PC-3 (cell line): ENCODE results near the gene MDP1. TPM values are rescaled to one million over a fixed set of nuclear protein-coding genes. Genes with fewer than 3 reads are reported as not detected.

Experiments used
- ATAC-seq: fragments of 200-7000 bp; cut with Tn5 transposase; 2 replicates; pipeline ENCODE4 v1.9.1; 2020; ENCODE audit warnings: mild to moderate bottlenecking, moderate library complexity
- BruUV-seq: library from RNA; stranded (reverse); fragments of 400-500 nt; replicated peaks from 2 replicates; lab custom pipeline; 2021; lab: Mats Ljungman, UMichigan
- CTCF ChIA-PET: fragments of 300-600 bp; sonication (Branson Sonifier 250); formaldehyde crosslinking; loops from one replicate; lab custom pipeline; 2022; ENCODE audit warnings: antibody characterized with exemption; lab: Charles Lee
- POLR2A ChIA-PET: fragments of 300-600 bp; sonication (Branson Sonifier 250); formaldehyde crosslinking; loops from one replicate; lab custom pipeline; 2022; ENCODE audit warnings: antibody characterized with exemption; ENCODE audit not compliant: unreplicated experiment; lab: Charles Lee
- DNase-seq: peaks from one replicate; pipeline ENCODE4 v3.0.0-alpha.2; 2015
- H2AFZ ChIP-seq: fragments of 300-600 bp; sonication (generic); 2 replicates; pipeline ENCODE4 v1.6.0; 2016; ENCODE audit warnings: antibody characterized with exemption, low read length
- H3F3A ChIP-seq: fragments of 300-600 bp; sonication (generic); one replicate; pipeline ENCODE4 v1.6.0; 2017; ENCODE audit warnings: antibody characterized with exemption, low read length, control low read depth, mild to moderate bottlenecking; ENCODE audit not compliant: unreplicated experiment
- H3K27ac ChIP-seq: fragments of 300-600 bp; sonication (generic); 2 replicates; pipeline ENCODE4 v1.5.1; 2016; ENCODE audit warnings: mild to moderate bottlenecking, low read length
- H3K27me3 ChIP-seq: fragments of 300-600 bp; sonication (generic); 2 replicates; pipeline ENCODE4 v1.6.1; 2016; ENCODE audit warnings: low read length, mixed read lengths
- H3K36me3 ChIP-seq: fragments of 300-600 bp; sonication (generic); 2 replicates; pipeline ENCODE4 v1.6.1; 2016; ENCODE audit warnings: low read depth, mixed run types, low read length, mixed read lengths
- H3K4me1 ChIP-seq: fragments of 300-600 bp; sonication (generic); 2 replicates; pipeline ENCODE4 v1.5.1; 2016; ENCODE audit warnings: low read length; ENCODE audit not compliant: insufficient read depth
- H3K4me2 ChIP-seq: fragments of 300-600 bp; sonication (generic); 2 replicates; pipeline ENCODE4 v1.6.0; 2016; ENCODE audit warnings: low read length
- H3K4me3 ChIP-seq: fragments of 300-600 bp; sonication (generic); 2 replicates; pipeline ENCODE4 v1.5.1; 2016; ENCODE audit warnings: mild to moderate bottlenecking, low read length, mixed read lengths
- H3K79me2 ChIP-seq: fragments of 300-600 bp; sonication (generic); 2 replicates; pipeline ENCODE4 v1.6.1; 2017; ENCODE audit warnings: low read length, mixed read lengths
- H3K9ac ChIP-seq: fragments of 300-600 bp; sonication (generic); 2 replicates; pipeline ENCODE4 v1.6.0; 2016; ENCODE audit warnings: mild to moderate bottlenecking, low read length
- H3K9me2 ChIP-seq: fragments of 300-600 bp; sonication (generic); replicated peaks from 2 replicates; pipeline ENCODE4 v1.6.1; 2016; ENCODE audit warnings: mixed run types, low read length, mixed read lengths
- H3K9me3 ChIP-seq: fragments of 300-600 bp; sonication (generic); 2 replicates; pipeline ENCODE4 v1.6.1; 2016; ENCODE audit warnings: low read length, mixed read lengths
- H4K20me1 ChIP-seq: fragments of 300-600 bp; sonication (generic); 2 replicates; pipeline ENCODE4 v1.6.1; 2016; ENCODE audit warnings: low read length, mixed read lengths
- EZH2 ChIP-seq: fragments of 300-600 bp; sonication (generic); IDR thresholded peaks from one replicate; pipeline ENCODE4 v1.6.1; 2017; ENCODE audit warnings: antibody characterized with exemption, mild to moderate bottlenecking, low read length; ENCODE audit not compliant: unreplicated experiment
- EZH2phosphoT487 ChIP-seq: fragments of 300-600 bp; sonication (generic); IDR thresholded peaks from 2 replicates; pipeline ENCODE4 v1.6.1; 2018; ENCODE audit warnings: mild to moderate bottlenecking, antibody characterized with exemption, low read length, borderline replicate concordance
- intact Hi-C: fragments of 100-400 bp; cut with micrococcal nuclease; formaldehyde crosslinking; loops from 2 replicates; pipeline ENCODE4 v1.9.0; 2023
- total RNA-seq: library from RNA; depleted of rRNA; stranded (reverse); fragments of >200 nt; gene quantifications from 2 replicates; pipeline ENCODE4 v1.2.3, GENCODE V29; 2014
- TF ChIP-seq, protein P1 (sequence below): fragments of 300-600 bp; sonication (generic); conservative IDR thresholded peaks from 2 replicates; pipeline ENCODE4 v1.5.1; 2017; ENCODE audit warnings: antibody characterized with exemption, low read depth, mild to moderate bottlenecking, low read length

Gene MDP1
- total RNA-seq, 1 experiment from 2014 or later = 23.5 TPM

- DNase-seq (peak; percentile 21), ATAC-seq (no peak)
- H3K27ac ChIP-seq = peak overlapping the region; percentile 92
- BruUV-seq = no TSS peak
- H3K4me3 ChIP-seq = peak overlapping the region; percentile 76
- intact Hi-C loops = loop anchor here (1.0 to 2.0 kb wide), 3 partner anchors 27 to 187 kb away; partner anchors contain the start of gene RABGGTA
- H3K36me3 ChIP-seq = peaks cover 24% of the 10 kb centered on the region; the same call in 1 of the 2 replicates
- ChIA-PET CTCF (interaction anchor here (0.6 to 2.6 kb wide), 2 partner anchors 54 to 64 kb away, joined by 3 to 55 read pairs; partner anchors contain the start of gene CIDEB), POLR2A (no interaction called here)
- H3K9ac ChIP-seq = peak overlapping the region; percentile 88
- H3K9me3 ChIP-seq = no peaks in the 10 kb centered on the region
- H3K4me2 ChIP-seq = peak overlapping the region; percentile 91
- H2AFZ ChIP-seq = peak overlapping the region; percentile 89
- no peaks in the 10 kb centered on the region for H3K9me2 ChIP-seq
- peaks cover 37% of the 10 kb centered on the region for H3K4me1 ChIP-seq
- no peaks in the 10 kb centered on the region for H3K27me3 ChIP-seq
- no peaks in the 10 kb centered on the region for H3F3A ChIP-seq
- TF ChIP-seq EZH2phosphoT487 (no peak), EZH2 (no peak)
- TF ChIP-seq, protein P1, sequence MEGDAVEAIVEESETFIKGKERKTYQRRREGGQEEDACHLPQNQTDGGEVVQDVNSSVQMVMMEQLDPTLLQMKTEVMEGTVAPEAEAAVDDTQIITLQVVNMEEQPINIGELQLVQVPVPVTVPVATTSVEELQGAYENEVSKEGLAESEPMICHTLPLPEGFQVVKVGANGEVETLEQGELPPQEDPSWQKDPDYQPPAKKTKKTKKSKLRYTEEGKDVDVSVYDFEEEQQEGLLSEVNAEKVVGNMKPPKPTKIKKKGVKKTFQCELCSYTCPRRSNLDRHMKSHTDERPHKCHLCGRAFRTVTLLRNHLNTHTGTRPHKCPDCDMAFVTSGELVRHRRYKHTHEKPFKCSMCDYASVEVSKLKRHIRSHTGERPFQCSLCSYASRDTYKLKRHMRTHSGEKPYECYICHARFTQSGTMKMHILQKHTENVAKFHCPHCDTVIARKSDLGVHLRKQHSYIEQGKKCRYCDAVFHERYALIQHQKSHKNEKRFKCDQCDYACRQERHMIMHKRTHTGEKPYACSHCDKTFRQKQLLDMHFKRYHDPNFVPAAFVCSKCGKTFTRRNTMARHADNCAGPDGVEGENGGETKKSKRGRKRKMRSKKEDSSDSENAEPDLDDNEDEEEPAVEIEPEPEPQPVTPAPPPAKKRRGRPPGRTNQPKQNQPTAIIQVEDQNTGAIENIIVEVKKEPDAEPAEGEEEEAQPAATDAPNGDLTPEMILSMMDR = no peak
- H4K20me1 ChIP-seq = 0 out of 2 replicates have a peak, but pooled peaks cover 3% of the 10 kb centered on the region
- peaks cover 26% of the 10 kb centered on the region for H3K79me2 ChIP-seq
Observed at GRCh38 chr14:24243336-24243836, 27.5 kb upstream of the MDP1 start.

DNA sequence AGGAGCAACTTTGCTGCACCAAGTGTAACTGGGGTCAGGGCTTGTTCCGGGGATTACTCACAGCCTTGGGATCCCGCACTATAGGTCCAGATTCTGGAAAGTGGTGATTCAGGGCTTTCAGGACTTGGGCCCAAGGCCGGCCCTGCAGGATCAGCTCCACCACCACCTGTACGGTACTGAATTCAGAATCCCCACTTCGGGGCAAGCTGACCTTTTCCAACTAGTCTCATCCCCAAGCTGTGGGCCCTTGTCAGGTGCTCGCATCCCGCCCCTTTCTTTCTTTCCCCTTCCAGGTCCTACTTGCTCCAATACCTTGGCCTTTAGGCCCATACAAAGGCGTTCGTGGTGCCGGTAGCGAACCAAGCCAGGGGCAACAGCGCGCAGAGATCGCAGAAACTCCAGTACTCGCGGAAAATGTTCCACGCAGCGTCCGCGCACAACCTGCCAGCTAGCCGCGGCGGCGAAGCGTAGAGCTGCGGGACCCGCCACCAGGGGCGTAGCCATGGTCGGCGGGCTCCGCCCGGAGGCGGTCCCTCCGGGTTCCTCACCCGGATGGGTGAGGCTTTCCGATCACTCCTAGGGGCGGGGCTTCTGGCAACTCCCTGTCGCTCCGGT lies 26.1 kb upstream of the MDP1 start:
- Histone ChIP-seq H4K20me1 (0 out of 2 replicates have a peak, but pooled peaks cover 3% of the 10 kb centered on the region), H3K9me2 (no peaks in the 10 kb centered on the region), H3K27ac (peak overlapping the region; percentile 92), H3K36me3 (peaks cover 36% of the 10 kb centered on the region), H3K4me2 (peak overlapping the region; percentile 91), H3K4me1 (peaks cover 42% of the 10 kb centered on the region), H3K79me2 (peaks cover 26% of the 10 kb centered on the region), H3K9me3 (no peaks in the 10 kb centered on the region), H3K9ac (peak overlapping the region; percentile 88), H3F3A (no peaks in the 10 kb centered on the region), H2AFZ (peak overlapping the region; percentile 89), H3K4me3 (peak overlapping the region; percentile 76), H3K27me3 (no peaks in the 10 kb centered on the region)
- intact Hi-C loops = loop anchor here (1.0 to 2.0 kb wide), 4 partner anchors 10 to 189 kb away; partner anchors contain the start of genes GMPR2, NEDD8, RABGGTA and TM9SF1
- peak; percentile 87 for ATAC-seq
- no peak for TF ChIP-seq EZH2
- TF ChIP-seq, protein P1 = 0 out of 2 replicates have a peak, but pooled peaks have one; percentile 27
- ChIA-PET POLR2A (interaction anchor here (0.6 to 1.3 kb wide), 10 partner anchors 27 to 95 kb away, joined by 3 to 16 read pairs (median 4); partner anchors contain the start of genes CIDEB, DHRS1, NOP9 and PSME2), CTCF (interaction anchor here (0.6 to 2.6 kb wide), 10 partner anchors 26 to 200 kb away, joined by 3 to 55 read pairs (median 4); partner anchors contain the start of genes CHMP4A, CIDEB, MDP1 and RABGGTA)
- peak; percentile 95 for DNase-seq
- BruUV-seq = TSS peak; percentile 49
